HG03103 (cell line): Measurements from ENCODE around the gene LENG8.
"Not testable (repeated sequence)": the region's sequence is repeated elsewhere in the genome, so short reads cannot be mapped to it uniquely, and the experiment has no call there.

Experiments used
- ATAC-seq: cut with Tn5 transposase; IDR thresholded peaks from one replicate; pipeline ENCODE4 v1.9.1; 2021; ENCODE audit warnings: low read depth; ENCODE audit not compliant: unreplicated experiment

LENG8 gene

GRCh38 chr19:54436628-54437252 lies 12.3 kb upstream of the LENG8 start:
- no peak for ATAC-seq

DNA sequence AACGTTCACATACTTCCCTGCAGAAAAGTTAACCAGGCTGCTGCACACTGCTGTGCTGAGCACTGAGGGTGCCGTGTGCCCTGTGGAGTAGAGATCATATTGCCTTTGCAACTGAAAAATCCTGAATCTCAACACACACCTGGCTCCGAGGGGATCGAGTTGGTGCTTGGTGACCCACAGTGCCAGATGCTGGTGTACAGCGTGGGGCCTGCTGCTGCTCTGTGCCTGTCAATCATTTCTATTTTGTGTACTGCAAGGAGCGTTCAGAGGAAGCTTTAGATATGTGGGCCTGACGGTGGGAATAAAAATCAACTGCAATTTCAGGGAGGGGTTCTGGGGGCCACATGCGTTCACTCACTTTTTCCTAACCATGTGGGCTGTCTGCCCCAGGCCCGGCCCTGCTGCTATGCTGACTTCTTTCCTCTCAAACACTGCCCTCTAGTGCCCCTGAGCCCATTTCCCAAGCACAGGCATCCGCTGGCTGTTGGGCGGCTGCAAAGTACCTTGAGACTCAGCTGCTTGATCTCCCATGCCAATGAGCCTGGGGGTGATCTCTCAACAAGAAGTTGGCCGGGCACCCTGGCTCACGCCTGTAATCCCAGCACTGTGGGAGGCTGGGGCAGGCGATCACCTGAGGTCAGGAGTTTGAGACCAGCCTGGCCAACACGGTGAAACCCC lies 9.7 kb upstream of the LENG8 start:
- no peak for ATAC-seq

- no peak for ATAC-seq
Measured at GRCh38 chr19:54440641-54441040, 8.4 kb upstream of the LENG8 start.

DNA sequence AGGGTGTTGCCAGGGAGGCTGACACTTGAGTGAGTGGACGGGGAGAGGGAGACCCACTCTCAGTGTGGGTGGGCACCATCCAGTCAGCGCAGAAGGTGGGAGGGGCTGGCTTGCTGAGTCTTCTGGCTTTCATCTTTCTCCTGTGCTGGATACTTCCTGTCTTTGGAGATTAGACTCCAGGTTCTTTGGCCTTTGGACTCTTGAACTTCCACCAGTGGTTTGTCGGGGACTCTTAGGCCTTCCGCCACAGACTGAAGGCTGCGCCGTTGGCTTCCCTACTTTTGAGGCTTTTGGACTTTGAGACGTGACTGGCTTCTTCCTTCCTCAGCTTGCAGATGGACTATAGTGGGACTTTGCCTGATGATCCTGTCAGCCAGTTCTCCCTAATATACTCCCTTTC lies 4.3 kb upstream of the LENG8 start:
- no peak for ATAC-seq

DNA sequence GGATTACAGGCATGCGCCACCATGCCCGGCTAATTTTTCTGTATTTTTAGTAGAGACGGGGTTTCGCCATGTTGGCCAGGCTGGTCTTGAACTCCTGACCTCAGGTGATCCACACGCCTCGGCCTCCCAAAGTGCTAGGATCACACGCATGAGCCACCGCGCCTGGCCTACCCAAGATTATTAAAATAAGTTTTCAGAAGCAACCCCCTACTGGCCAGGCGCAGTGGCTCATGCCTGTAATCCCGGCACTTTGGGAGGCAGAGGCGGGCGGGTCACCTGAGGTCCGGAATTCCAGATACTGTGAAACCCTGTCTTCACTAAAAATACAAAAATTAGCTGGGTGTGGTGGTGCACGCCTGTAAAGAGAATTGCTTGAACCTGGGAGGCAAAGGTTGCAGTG lies 2.6 kb upstream of the LENG8 start:
- ATAC-seq, result not testable (repeated sequence)

DNA sequence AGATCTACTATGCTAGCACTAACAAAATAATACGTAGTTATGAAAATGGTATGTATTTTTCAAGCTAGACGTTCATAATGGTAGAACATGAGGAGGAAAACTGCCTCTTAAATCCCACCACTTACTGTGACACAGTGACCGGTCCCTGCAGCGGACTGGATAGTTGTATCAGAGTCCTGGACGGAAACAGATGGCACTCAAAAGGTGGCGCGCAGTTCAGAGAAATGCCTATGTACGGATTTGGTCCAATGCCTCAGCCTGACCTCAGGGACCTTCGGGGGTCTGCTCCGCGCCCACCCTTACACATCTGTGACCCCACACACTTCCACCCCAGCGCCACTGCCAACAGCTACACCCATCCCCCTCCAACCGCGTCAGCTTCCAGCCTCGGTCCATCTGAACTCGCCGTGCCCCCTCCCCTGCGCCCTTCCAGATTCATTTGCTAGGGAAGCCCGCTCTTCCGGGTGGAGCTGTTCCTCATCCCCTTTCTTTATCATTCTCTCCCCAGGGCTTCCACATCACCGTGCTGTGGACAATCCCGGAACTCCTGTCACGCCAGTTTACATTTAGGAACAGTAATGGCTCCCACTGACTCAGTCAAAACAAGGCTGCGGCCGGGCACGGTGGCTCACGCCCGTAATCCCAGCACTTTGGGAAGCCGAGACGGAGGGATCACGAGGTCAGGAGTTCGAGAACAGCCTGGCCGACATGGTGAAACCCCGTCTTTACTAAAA lies 792 bp upstream of the LENG8 start:
- ATAC-seq, result peak; percentile 16

- no peak for ATAC-seq
Measured at GRCh38 chr19:54449701-54450069, 686 bp downstream of the LENG8 start.

- ATAC-seq, result no peak
Measured at GRCh38 chr19:54451331-54451871, 2.4 kb downstream of the LENG8 start.

DNA sequence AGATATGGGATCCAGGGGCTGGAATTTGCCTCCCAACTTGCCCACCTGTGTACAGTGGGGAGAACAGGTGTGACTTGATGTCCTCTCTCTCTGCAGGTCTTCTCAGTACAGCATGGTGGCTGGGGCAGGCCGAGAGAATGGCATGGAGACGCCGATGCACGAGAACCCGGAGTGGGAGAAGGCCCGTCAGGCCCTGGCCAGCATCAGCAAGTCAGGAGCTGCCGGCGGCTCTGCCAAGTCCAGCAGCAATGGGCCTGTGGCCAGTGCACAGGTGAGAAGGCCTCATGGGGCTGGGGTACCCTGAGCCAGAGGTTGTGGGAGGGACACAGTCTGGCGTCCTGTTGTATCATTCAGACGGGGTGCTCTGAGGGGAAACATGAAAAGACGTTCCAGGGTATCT lies 3.0 kb downstream of the LENG8 start:
- ATAC-seq, result no peak

GRCh38 chr19:54452626-54453025 lies 3.6 kb downstream of the LENG8 start:
- no peak for ATAC-seq

GRCh38 chr19:54453921-54454780 lies 5.2 kb downstream of the LENG8 start:
- no peak for ATAC-seq

DNA sequence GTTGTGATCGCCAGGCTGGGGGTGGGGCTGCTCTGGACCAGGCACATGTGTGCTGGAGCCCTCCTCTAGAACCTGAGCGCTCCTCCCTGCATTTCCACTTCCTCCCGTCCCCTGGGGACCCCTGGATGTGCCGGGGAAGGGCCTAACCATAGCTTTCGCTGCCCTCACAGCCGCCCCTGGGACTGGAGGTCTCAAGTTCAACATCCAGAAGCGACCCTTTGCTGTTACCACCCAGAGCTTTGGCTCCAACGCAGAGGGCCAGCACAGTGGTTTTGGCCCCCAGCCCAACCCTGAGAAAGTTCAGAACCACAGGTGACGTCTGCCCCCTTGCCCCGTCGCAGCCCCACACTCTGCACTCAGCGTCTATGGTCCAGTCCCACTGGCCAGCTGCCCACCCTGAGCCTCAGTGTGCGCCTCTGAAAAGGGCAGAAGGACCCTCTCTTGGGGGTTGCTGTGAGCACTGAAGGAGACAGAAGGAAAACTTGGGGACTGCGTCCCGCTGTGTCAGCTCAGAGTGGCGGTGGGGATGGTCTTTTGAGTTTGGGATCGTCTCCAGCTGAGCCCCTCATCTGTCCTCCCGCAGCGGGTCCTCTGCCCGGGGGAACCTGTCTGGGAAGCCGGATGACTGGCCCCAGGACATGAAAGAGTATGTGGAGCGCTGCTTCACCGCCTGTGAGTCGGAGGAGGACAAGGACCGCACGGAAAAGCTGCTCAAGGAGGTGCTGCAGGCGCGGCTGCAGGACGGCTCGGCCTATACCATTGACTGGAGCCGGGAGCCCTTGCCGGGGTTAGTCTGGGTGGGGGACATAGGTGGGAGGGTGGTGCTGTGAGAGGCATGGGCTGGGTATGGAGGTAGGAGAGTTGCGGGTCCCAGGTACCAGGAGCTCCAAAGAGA lies 6.0 kb downstream of the LENG8 start:
- no peak for ATAC-seq

- ATAC-seq, result no peak
Measured at GRCh38 chr19:54455786-54456422, 6.9 kb downstream of the LENG8 start.

DNA sequence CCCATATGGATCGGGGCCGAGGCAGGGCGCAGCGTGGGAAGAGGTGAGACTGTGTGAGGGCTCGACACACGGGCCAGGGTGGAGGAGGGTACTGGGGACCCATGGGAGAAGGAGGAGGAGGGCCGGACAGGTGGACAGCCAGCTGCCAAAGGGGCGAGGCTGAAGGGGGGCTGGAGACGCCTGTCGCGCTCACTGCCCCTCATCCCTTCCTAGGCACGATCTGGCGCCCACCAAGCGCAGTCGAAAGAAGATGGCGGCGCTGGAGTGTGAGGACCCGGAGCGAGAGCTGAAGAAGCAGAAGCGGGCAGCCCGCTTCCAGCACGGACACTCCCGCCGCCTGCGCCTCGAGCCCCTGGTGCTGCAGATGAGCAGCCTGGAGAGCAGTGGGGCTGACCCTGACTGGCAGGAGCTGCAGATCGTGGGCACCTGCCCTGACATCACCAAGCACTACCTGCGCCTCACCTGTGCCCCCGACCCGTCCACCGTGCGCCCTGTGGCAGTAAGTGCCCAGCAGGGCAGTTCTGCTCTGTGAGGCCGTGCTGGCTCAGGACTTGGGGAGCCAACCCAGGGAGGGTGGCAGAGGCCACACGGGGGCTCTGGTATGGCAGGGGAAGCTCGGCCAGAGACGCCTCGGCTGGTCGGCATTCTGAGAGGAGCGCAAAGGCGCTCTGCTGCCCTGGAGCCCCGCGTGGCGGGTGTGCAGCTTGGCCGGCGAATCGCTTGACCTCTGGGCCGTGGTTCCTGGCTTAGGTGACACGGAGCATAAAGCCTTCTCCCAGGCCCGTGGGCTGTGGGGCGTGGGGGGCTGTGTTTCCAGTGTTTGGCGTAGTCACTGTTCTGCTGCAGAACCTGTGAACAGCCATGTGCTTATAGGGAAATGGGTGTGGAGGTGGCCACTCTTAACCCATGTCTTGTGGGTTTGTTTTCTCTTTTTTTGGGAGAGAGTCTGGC lies 7.7 kb downstream of the LENG8 start:
- no peak for ATAC-seq

DNA sequence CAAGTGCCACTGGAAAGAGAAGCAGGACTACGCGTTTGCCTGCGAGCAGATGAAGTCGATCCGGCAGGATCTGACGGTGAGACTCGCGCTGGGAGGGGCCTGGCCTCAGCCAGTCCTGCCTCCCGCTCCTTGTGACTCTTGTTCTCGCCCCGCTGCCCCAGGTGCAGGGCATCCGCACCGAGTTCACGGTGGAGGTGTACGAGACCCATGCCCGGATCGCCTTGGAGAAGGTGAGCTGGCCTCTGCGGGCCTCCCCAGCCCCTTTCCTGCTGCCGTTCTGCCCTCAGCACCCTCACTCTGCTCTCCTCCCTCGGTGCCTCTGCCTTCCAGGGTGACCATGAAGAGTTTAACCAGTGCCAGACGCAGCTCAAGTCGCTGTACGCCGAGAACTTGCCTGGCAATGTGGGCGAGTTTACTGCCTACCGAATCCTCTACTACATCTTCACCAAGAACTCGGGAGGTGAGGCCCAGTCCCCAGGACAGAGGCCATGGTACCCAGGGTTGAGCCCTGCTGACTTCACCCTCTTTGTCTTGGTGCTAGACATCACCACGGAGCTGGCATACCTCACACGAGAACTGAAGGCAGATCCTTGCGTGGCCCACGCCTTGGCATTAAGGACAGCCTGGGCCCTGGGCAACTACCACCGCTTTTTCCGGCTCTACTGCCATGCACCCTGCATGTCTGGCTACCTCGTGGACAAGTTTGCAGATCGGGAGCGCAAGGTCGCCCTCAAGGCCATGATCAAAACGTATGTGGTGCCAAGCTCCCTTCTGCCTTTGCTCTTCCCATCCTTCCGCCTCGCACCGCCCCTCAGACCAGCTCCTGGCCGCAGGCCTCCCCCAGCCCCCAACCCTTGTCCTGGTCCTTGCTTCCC lies 9.0 kb downstream of the LENG8 start:
- no peak for ATAC-seq

DNA sequence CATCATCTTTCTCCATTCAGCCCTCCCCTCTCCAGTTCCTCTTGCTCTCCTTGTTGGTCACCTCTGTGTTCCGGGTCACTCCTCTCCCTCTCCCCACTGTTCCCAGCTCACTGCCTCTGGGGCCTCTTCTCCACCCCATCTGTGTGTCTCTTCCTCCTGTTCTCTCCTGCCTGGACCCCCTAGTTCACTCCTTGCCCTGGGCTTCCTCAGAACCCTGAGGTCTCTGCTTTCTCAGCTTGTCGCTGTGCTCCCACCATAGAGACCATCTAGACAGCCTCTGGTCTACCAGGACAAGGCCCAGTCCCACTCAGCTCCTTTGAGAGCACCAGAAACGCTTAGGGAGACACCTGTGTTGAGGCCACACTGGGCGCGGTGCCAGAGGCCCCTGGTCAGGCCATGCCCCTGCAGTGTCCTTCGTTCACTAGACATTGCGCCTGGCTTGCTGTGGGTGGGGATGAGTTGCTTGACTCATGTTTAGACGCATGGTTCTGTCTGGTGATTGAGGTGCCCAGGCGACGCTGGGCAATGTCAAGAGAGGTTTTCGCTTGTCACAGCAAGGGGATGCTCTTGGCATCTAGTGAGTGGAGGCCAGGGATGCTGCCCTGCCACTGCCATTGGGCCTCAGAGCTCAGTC lies 9.8 kb downstream of the LENG8 start:
- no peak for ATAC-seq
